NOMO-1 treated with dmso at 0.1 percent for 144 hours (cell line): ENCODE data around the gene HELT.

Experiments
- DNase-seq: peaks from one replicate; lab custom pipeline; 2025; ENCODE audit not compliant: unreplicated experiment; lab: John Stamatoyannopoulos, UW

HELT gene

DNA sequence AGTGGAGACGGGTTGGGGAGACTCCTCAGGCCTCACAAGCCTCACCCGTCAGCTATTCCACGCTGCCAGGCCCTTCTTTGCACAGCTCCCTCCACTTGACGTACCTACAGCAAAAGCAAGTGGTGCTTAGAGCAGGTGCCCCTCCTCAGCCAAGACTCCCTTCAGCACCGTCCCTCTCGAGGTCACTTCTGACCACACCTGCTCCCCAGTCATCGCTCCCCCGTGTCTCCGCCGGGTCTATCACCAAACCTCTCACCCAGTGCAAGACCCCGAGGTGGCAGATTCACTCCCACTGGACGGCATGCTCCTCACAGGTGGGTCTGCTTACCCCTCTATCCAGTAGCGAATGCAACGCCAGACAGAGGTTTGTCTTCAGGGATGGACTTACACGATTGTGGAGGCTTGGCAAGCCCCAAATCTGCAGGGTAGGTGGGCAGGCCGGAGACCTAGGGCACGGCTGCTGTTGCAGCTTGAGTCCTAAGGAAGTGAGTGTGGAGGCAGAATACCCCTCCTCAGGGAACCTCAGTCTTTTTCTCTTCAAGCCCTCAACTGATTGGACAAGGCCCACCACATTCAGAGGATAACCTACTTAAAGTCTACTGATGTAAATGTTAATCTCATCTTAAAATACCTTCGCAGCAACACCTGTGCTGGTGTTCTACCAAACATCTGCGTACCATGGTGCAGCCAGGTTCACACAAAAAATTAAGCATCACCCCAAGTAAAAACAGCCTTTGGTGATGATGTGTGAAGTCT lies 14.5 kb upstream of the HELT start:
- no peak for DNase-seq

GRCh38 chr4:185004562-185005218 lies 13.6 kb upstream of the HELT start:
- no peak for DNase-seq

DNA sequence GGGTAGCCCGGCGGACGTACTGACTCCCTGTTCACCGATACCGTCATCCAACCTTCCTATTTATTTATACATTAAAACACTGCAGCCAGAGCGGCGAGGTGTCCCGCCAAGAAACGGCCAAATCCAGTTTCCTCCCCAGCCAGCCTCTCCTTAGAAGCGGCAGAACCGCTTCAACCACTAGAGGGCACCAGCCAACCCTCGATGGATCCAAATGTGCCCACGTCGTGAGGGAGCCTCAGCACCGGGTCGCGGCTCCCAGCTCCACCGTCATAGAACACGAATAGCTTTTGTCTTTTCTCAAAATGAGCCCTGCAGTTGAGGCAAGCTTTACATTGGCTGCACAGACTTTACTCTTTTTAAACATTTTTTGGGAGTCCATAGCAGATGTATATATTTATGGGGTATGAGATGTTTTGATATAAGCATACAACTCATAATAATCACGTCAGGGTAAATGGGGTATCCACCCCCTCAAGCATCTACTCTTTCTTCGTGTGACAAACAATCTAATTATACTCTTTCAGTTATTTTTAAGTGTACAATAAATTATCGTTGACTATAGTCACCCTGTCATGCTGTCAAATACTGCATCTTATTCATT lies 13.0 kb upstream of the HELT start:
- DNase-seq = peak; percentile 55

DNA sequence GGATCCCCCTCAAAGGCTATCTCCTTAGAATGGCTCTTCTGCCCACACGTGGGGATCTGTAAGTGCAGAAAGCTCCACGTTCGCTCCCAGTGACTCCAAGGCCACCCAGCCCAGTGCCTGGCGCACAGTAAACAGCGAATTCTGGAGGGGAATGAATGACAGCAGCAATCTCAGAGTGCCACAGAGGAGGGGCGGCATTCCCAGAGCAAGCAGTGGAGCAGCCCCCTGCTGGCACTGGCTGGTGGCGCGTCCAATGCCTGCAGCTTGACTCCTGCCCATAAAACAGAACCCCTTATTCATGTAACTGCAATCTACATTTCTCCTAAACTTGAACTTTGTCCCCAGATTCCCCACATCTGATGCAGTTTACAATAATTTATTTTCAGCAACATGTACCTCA lies 6.9 kb upstream of the HELT start:
- DNase-seq = no peak

DNA sequence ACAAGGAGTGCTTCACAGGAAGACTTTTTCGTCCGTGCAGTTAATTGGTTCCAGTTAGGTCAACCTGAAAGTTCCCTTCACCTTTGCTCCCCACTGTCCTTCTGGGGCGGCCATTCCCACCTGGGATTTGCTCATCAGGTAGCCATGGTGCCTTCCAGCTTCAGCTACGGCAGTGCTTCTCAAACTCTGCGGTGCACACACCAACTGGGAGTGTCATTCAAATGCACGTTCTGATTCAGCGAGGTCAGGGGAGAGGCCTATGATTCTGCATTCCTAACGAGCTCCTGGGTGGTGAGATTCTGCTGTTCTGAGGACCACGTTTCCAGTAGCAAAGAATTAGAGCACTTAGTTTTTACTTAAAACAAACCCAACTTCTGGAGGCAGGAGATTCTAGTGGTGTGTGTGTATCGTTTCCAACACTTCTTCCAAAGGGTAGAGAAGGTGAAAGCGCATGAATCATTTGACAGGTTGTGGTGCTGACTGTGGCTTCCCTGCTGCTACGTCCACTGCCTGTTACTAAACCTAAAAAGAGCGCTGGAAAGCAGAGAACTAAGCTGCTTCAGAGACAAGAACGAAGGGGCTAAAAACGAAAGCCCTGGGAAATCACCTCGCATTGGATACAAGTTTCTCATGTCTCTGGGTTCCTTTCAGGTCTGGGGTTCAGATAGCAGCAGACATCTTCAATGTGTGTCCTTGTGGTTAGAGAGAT lies 4.7 kb upstream of the HELT start:
- DNase-seq = no peak

DNA sequence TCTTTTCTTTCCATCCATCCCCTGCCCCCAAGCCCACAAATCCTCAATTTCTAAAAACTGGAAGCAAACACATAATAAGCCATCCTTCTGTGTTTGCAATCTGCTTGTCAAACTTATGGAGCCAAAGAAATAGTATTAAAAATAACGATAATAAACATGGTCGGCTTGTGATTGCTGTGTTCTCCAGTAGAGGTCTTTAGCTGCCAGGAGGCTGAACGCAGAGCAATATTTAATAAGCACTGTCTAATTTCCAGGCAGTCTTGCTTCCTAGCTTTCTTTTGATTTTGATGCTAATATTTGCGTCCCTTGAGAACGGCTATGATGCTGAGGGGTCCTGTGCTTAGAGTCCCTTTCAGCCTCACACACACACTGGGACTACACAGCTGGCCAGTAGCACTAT lies 3.2 kb upstream of the HELT start:
- DNase-seq = no peak

GRCh38 chr4:185016101-185016940 lies 2.0 kb upstream of the HELT start:
- no peak for DNase-seq

GRCh38 chr4:185016946-185017758 lies 1.1 kb upstream of the HELT start:
- DNase-seq = no peak

- DNase-seq = no peak
These were observed 655 bp downstream of the HELT start for GRCh38 chr4:185018834-185019455.

DNA sequence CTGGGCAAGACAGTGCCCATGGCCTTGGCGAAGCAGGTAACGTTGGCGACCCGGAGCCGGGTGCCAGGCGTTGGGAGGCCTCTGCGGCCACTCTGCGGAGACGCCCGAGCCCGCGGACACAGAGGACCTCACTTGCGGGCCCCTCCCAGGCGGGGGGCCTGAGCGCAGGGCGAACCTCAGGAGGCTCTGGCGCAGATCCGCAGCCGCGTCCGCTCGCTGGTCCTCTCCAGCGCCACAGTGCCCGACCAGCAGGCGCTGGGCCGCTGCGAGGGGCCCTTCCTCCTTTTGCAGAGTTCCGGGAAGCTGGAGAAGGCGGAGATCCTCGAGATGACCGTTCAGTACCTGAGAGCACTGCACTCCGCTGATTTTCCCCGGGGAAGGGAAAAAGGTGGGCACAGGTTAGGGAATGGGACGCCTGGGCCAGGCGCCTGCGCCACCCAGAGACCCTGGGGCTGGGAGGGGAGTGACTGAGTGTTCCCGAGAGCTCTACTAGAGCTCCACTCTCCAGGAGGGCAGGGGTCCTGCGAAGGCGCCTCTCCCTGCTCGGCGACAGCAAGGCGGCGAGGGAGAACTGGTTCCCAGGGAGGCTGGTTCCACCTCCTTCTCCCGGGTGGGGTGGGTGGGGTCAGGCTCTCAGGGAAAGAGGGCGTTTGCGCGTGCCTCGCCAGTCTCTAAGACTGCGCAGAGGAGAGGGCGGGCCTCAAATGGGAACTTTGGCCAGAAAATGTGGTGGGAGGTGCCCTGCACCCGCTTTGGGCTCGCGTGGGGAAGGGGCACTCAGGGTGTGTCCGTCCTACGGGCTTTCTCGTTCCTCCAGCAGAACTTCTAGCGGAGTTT lies 1.4 kb downstream of the HELT start:
- DNase-seq = no peak

GRCh38 chr4:185020293-185020808 lies 2.1 kb downstream of the HELT start:
- DNase-seq = no peak

DNA sequence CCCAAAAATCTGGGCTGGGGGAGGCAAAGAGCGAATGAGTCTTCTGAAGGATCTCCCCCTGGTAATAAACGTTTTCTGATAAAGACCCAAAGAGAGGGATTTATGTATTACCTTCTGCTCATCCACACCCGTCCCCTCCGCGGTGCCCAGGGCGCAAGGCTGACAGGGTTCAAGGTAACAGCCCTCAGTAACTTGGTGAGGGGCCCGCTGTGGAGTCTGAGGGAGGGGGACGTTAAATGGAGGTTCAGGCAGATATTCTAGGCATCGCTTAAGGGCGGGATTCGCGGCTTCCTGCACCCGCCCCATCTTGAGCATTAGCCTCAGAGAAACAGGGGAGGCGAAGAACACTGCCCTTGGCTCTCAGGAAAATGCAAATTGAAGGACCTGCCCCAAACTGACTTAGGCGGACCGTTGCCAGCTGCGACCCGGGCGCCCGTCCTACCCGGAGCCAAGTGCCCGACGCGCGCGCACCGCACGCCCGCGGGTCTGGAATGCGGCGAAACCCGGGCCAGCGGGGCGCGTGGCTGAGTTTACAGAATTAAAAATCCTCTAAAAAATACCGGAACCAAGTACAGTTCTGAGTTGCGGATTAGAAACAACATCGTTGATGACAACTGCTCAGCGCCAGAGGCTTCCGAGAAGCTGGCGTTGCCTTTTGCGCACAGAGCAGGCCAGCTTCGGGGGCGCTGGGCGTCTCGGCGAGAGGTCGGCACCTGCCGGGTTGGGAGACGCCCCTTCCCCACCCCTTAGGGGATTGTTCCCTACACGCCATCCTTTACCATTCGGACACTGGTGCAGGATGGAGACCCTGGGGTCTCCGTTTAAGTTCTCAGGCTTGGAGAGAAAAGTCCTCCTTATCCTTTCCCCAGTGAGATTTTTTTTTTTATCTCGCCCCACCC lies 2.8 kb downstream of the HELT start:
- no peak for DNase-seq

- DNase-seq = no peak
These were observed 5.2 kb downstream of the HELT start for GRCh38 chr4:185023471-185023870.

GRCh38 chr4:185028625-185029024 lies 10.3 kb downstream of the HELT start:
- no peak for DNase-seq

GRCh38 chr4:185031611-185032010 lies 13.3 kb downstream of the HELT start:
- DNase-seq = no peak

GRCh38 chr4:185033072-185033471 lies 14.8 kb downstream of the HELT start:
- DNase-seq = no peak

DNA sequence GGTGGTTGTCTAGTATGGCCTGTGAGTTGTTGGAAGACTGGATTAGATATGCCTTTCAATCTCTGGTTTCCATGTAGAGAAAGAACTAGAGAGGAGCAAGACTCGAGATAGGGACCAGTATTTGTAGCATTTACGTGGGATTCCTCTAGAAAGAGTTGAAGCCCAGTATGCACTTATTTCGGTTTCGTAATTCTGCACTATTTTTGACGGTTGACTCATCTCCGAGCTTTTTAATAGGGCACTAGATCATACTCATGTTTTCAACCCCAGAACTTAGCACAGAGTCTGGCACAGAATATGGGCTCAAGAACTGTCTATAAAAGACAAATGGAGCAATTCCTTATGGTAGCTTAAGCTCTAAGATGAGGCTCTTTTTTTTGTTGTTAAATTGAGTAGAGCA lies 15.7 kb downstream of the HELT start:
- peak; percentile 58 for DNase-seq
